ENCODE measurements around the gene CCSER1. TPM values are rescaled to one million over a fixed set of nuclear protein-coding genes. Genes with fewer than 3 reads are reported as not detected.

The CCSER1 gene
- total RNA-seq, 1 donor from 2014 or later, result 15.7 TPM

DNA sequence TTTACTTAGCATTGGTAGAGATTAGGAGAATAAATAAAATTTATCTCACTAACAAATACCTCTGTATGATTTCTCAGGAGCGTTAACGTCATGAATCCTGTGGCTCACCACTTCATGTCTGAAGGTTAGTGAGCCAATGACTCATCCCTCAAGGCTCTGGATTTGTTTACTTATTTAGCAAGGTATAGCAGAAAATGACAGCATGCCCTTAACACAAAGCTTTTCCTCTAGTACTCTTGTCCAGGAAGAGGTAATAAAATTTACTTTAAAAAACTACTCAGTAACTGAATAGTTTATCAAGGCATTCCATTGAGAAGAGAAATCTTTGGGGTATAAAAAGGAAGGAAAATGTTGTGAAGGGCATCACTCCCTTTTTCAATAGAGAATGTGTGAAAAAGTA lies 823.8 kb downstream of the CCSER1 start:
- Mint-ChIP-seq H3K4me3 (ENCODE audit: unreplicated experiment) (no peak overlapping the region), H3K27ac (ENCODE audit: unreplicated experiment) (no peak overlapping the region), H3K36me3 (ENCODE audit: unreplicated experiment) (no peaks in the 10 kb centered on the region), H3K9me3 (ENCODE audit: unreplicated experiment) (no peaks in the 10 kb centered on the region), H3K27me3 (ENCODE audit: unreplicated experiment) (no peaks in the 10 kb centered on the region), H3K4me1 (ENCODE audit: low read depth, unreplicated experiment) (no peaks in the 10 kb centered on the region)
- TF ChIP-seq, protein P1, sequence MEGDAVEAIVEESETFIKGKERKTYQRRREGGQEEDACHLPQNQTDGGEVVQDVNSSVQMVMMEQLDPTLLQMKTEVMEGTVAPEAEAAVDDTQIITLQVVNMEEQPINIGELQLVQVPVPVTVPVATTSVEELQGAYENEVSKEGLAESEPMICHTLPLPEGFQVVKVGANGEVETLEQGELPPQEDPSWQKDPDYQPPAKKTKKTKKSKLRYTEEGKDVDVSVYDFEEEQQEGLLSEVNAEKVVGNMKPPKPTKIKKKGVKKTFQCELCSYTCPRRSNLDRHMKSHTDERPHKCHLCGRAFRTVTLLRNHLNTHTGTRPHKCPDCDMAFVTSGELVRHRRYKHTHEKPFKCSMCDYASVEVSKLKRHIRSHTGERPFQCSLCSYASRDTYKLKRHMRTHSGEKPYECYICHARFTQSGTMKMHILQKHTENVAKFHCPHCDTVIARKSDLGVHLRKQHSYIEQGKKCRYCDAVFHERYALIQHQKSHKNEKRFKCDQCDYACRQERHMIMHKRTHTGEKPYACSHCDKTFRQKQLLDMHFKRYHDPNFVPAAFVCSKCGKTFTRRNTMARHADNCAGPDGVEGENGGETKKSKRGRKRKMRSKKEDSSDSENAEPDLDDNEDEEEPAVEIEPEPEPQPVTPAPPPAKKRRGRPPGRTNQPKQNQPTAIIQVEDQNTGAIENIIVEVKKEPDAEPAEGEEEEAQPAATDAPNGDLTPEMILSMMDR (IDR thresholded peaks at IDR 0.05; ENCODE audit: partially characterized antibody, unreplicated experiment), result no peak
- no peak for DNase-seq

DNA sequence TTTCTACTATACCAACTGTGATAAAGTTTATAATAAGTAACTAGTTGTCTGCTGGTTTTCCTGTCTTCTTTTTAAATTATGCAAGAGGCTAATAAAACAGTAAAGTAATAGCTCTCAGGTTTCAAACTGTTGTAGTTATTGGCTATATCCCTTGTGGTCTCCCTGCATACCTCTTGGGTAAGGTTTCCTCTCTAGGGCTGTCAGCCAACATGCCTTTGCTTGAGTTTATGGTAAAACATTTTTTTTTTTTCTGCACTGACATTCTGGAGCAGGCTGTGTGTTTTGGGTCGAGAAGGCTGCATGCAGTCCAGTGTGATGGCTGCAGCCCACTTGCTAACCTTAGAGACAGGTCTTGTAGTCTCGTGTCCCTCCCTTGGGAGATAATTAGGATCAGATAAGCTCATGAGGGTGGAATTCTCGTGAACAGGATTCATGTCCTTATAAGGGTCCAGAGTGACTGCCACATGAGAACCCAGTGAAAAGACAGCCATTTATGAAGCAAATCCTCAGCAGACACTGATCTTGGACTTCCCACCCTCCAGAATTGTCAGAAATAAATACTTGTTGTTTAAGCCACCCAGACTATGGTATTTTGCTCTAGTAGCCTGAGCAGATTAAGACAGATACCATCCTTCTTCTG lies 831.2 kb downstream of the CCSER1 start:
- H3K4me3 Mint-ChIP-seq (ENCODE audit: unreplicated experiment), result no peak overlapping the region
- no peak overlapping the region for H3K27ac Mint-ChIP-seq (ENCODE audit: unreplicated experiment)
- no peak for DNase-seq
- no peaks in the 10 kb centered on the region for H3K9me3 Mint-ChIP-seq (ENCODE audit: unreplicated experiment)
- no peaks in the 10 kb centered on the region for H3K36me3 Mint-ChIP-seq (ENCODE audit: unreplicated experiment)
- TF ChIP-seq, protein P1 (IDR thresholded peaks at IDR 0.05; ENCODE audit: partially characterized antibody, unreplicated experiment), result no peak
- H3K4me1 Mint-ChIP-seq (ENCODE audit: low read depth, unreplicated experiment), result peaks cover 6% of the 10 kb centered on the region
- no peaks in the 10 kb centered on the region for H3K27me3 Mint-ChIP-seq (ENCODE audit: unreplicated experiment)

DNA sequence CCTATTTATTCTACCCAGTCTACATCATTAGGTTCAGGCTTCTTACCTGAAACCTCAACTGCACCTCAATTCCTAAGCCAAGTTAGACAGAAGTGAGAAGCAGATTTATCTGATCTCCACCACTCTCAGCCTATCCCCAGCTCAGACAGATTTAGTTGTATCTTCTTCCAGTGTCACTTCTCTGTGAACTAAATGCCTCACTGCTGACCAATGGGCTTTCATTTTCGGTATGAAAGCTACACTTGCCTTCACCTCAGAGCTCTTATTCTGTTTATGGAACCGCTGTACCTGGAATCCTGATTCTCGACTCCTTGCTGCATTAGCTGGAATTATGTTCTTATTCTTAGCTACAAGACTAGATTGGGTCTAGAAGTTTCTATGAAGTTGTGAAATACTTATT lies 833.2 kb downstream of the CCSER1 start:
- DNase-seq, result no peak
- no peaks in the 10 kb centered on the region for H3K9me3 Mint-ChIP-seq (ENCODE audit: unreplicated experiment)
- TF ChIP-seq, protein P1 (IDR thresholded peaks at IDR 0.05; ENCODE audit: partially characterized antibody, unreplicated experiment), result no peak
- no peak overlapping the region for H3K27ac Mint-ChIP-seq (ENCODE audit: unreplicated experiment)
- no peaks in the 10 kb centered on the region for H3K36me3 Mint-ChIP-seq (ENCODE audit: unreplicated experiment)
- H3K4me3 Mint-ChIP-seq (ENCODE audit: unreplicated experiment), result no peak overlapping the region
- H3K4me1 Mint-ChIP-seq (ENCODE audit: low read depth, unreplicated experiment), result peaks cover 6% of the 10 kb centered on the region
- H3K27me3 Mint-ChIP-seq (ENCODE audit: unreplicated experiment), result no peaks in the 10 kb centered on the region

DNA sequence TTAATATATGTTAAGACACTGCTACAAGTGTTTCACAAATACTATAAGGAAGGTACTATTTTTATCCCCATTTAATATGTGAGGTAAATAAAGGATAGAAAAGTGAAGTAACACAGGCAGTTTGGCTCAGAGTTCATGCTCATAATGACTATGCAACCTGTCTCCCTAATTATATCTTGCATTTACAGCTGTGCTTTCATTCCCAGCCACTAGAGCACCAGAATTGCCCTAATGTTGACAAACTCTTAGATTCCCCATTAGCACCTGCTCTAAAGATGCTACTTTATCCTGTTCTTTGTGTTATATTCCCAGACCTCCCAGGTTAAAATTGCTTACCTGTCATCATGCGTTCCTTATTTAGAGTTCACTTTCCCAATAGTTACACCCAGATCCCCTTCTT lies 833.6 kb downstream of the CCSER1 start:
- H3K36me3 Mint-ChIP-seq (ENCODE audit: unreplicated experiment), result no peaks in the 10 kb centered on the region
- no peak for DNase-seq
- H3K27me3 Mint-ChIP-seq (ENCODE audit: unreplicated experiment), result no peaks in the 10 kb centered on the region
- H3K9me3 Mint-ChIP-seq (ENCODE audit: unreplicated experiment), result no peaks in the 10 kb centered on the region
- H3K4me1 Mint-ChIP-seq (ENCODE audit: low read depth, unreplicated experiment), result peaks cover 6% of the 10 kb centered on the region
- TF ChIP-seq, protein P1 (IDR thresholded peaks at IDR 0.05; ENCODE audit: partially characterized antibody, unreplicated experiment), result no peak
- no peak overlapping the region for H3K4me3 Mint-ChIP-seq (ENCODE audit: unreplicated experiment)
- no peak overlapping the region for H3K27ac Mint-ChIP-seq (ENCODE audit: unreplicated experiment)

DNA sequence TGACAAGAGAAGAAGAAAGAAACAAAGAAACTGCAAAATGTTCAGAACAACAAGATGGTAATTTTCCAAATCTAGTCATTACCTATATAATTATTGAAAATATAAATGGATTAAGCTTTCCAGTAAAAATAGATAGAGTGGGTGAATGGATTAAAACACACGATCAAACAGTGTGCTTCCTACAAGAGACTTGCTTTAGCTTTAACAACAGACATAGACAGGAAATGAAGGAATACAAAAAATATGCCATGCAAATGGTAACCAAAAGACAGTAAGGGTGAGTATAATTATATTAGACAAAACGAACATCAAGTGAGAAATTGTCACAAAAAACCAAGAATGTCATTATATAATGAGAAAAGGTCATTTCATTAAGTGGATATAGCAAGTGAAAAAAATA lies 842.8 kb downstream of the CCSER1 start:
- no peak for DNase-seq
- no peaks in the 10 kb centered on the region for H3K27me3 Mint-ChIP-seq (ENCODE audit: unreplicated experiment)
- H3K27ac Mint-ChIP-seq (ENCODE audit: unreplicated experiment), result no peak overlapping the region
- no peaks in the 10 kb centered on the region for H3K36me3 Mint-ChIP-seq (ENCODE audit: unreplicated experiment)
- TF ChIP-seq, protein P1 (IDR thresholded peaks at IDR 0.05; ENCODE audit: partially characterized antibody, unreplicated experiment), result no peak
- no peak overlapping the region for H3K4me3 Mint-ChIP-seq (ENCODE audit: unreplicated experiment)
- H3K9me3 Mint-ChIP-seq (ENCODE audit: unreplicated experiment), result peaks cover 4% of the 10 kb centered on the region
- H3K4me1 Mint-ChIP-seq (ENCODE audit: low read depth, unreplicated experiment), result no peaks in the 10 kb centered on the region
